ENCODE results near the gene TRPC4AP. TPM values are rescaled to one million over a fixed set of nuclear protein-coding genes. Genes with fewer than 3 reads are reported as not detected.

Gene TRPC4AP
- polyA plus RNA-seq, 2 of the 4 experiments (the other 2 are of a cell fraction) = 51.4 to 55.3 TPM

GRCh38 chr20:35062478-35062877 lies 30.1 kb downstream of the TRPC4AP start:
- H3K9me3 ChIP-seq = no peaks in the 10 kb centered on the region
- no peaks in the 10 kb centered on the region for H3K4me1 ChIP-seq
- FAIRE-seq = no peak
- no peak overlapping the region for H3K4me3 ChIP-seq
- no peak for DNase-seq (ENCODE audit: low read depth in 1 of 2, low spot score in 1 of 2)
- H3K4me2 ChIP-seq = no peak overlapping the region
- WGBS (ENCODE audit: missing lambda C conversion rate) = 96% methylated on average over 3 of the region's 3 CpGs
- ChIA-PET CTCF (no interaction called here), POLR2A (no interaction called here)
- no peak for TF ChIP-seq HEYL (CRISPR knock-in tag; IDR thresholded peaks at IDR 0.05)
- TF ChIP-seq RCOR1 (IDR thresholded peaks at IDR 0.05; ENCODE audit: low read depth, low read length) = no peak
- TF ChIP-seq TFCP2L1 (CRISPR knock-in tag; IDR thresholded peaks at IDR 0.05) = no peak
- no peak for TF ChIP-seq MAX (IDR thresholded peaks at IDR 0.05)
- TF ChIP-seq JUN (IDR thresholded peaks at IDR 0.05) = no peak
- no peak for TF ChIP-seq CTCF (IDR thresholded peaks at IDR 0.05)
- TF ChIP-seq KDM5A (IDR thresholded peaks at IDR 0.05) = no peak
- TF ChIP-seq, protein P1, sequence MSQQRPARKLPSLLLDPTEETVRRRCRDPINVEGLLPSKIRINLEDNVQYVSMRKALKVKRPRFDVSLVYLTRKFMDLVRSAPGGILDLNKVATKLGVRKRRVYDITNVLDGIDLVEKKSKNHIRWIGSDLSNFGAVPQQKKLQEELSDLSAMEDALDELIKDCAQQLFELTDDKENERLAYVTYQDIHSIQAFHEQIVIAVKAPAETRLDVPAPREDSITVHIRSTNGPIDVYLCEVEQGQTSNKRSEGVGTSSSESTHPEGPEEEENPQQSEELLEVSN (IDR thresholded peaks at IDR 0.05; ENCODE audit: borderline replicate concordance, low read depth) = no peak
- TF ChIP-seq ZFP36 (IDR thresholded peaks at IDR 0.05; ENCODE audit: borderline replicate concordance, partially characterized antibody) = no peak
- TF ChIP-seq CEBPB (IDR thresholded peaks at IDR 0.05) = no peak
- no peak for TF ChIP-seq EHMT2 (IDR thresholded peaks at IDR 0.05; ENCODE audit: low read depth)
- TF ChIP-seq KDM1A (IDR thresholded peaks at IDR 0.05; ENCODE audit: low read depth) = no peak
- TF ChIP-seq HES2 (IDR thresholded peaks at IDR 0.05) = no peak
- TF ChIP-seq CHD4 (IDR thresholded peaks at IDR 0.05; ENCODE audit: borderline replicate concordance) = no peak
- TF ChIP-seq CHD2 (IDR thresholded peaks at IDR 0.05; ENCODE audit: low read length, partially characterized antibody) = no peak
- TF ChIP-seq RARB (CRISPR knock-in tag; IDR thresholded peaks at IDR 0.05) = no peak
- no peak for TF ChIP-seq MAFK (IDR thresholded peaks at IDR 0.05; ENCODE audit: partially characterized antibody)
- no peak for TF ChIP-seq MAZ (IDR thresholded peaks at IDR 0.05; ENCODE audit: borderline replicate concordance, low read depth, low read length)
- TF ChIP-seq REST (IDR thresholded peaks at IDR 0.05) = no peak
- TF ChIP-seq EP300 (IDR thresholded peaks at IDR 0.05) = no peak
- H3K27ac ChIP-seq = no peak overlapping the region
- ATAC-seq = no peak

DNA sequence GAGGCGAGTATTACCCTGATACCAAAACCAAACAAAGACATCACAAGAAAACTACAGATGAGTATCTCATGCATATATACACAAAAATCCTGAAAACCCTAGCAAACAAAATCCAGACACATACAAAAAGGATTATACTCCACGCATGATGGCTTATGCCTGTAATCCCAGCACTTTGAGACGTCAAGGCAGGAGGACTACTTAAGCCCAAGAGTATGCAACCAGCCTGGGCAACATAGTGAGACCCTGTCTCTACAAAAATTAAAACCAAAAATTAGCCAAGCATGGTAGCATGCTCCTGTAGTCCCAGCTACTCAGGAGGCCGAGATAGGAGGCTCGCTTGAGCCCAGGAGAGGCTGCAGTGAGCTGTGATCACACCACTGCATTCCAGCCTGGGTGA lies 32.4 kb downstream of the TRPC4AP start:
- ATAC-seq = no peak
- POLR2A ChIA-PET = no interaction called here
- no peak for DNase-seq (ENCODE audit: low read depth in 1 of 2, low spot score in 1 of 2)
- WGBS (ENCODE audit: missing lambda C conversion rate) = 98% methylated on average over 5 of the region's 5 CpGs
- no peak overlapping the region for H3K4me2 ChIP-seq
- no peaks in the 10 kb centered on the region for H3K9me3 ChIP-seq
- CTCF ChIA-PET = interaction anchor here (0.6 to 1.5 kb wide), 2 partner anchors 9 to 16 kb away, joined by 3 to 5 read pairs; no protein-coding TSS in a partner anchor
- H3K4me3 ChIP-seq = no peak overlapping the region
- no peak overlapping the region for H3K27ac ChIP-seq
- no peak for FAIRE-seq
- H3K4me1 ChIP-seq = peaks cover 3% of the 10 kb centered on the region; the same call in 2 of the 3 replicates
- TF ChIP-seq TFCP2L1 (CRISPR knock-in tag; IDR thresholded peaks at IDR 0.05) (no peak), EP300 (IDR thresholded peaks at IDR 0.05) (no peak), HOXA7 (CRISPR knock-in tag; IDR thresholded peaks at IDR 0.05) (no peak), KDM5A (IDR thresholded peaks at IDR 0.05) (no peak), EHF (CRISPR knock-in tag; IDR thresholded peaks at IDR 0.05) (no peak), POLR2A (IDR thresholded peaks at IDR 0.05; ENCODE audit: low read length) (no peak), RARB (CRISPR knock-in tag; IDR thresholded peaks at IDR 0.05) (no peak), REST (IDR thresholded peaks at IDR 0.05) (no peak), HDAC2 (IDR thresholded peaks at IDR 0.05) (no peak), ZNF302 (CRISPR knock-in tag; IDR thresholded peaks at IDR 0.05) (no peak), MAFK (IDR thresholded peaks at IDR 0.05; ENCODE audit: partially characterized antibody) (no peak), MAZ (IDR thresholded peaks at IDR 0.05; ENCODE audit: borderline replicate concordance, low read depth, low read length) (no peak), KDM1A (IDR thresholded peaks at IDR 0.05; ENCODE audit: low read depth) (no peak)
- TF ChIP-seq, protein P2, sequence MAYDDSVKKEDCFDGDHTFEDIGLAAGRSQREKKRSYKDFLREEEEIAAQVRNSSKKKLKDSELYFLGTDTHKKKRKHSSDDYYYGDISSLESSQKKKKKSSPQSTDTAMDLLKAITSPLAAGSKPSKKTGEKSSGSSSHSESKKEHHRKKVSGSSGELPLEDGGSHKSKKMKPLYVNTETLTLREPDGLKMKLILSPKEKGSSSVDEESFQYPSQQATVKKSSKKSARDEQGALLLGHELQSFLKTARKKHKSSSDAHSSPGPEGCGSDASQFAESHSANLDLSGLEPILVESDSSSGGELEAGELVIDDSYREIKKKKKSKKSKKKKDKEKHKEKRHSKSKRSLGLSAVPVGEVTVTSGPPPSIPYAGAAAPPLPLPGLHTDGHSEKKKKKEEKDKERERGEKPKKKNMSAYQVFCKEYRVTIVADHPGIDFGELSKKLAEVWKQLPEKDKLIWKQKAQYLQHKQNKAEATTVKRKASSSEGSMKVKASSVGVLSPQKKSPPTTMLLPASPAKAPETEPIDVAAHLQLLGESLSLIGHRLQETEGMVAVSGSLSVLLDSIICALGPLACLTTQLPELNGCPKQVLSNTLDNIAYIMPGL (CRISPR knock-in tag; IDR thresholded peaks at IDR 0.05; ENCODE audit: borderline replicate concordance) = no peak
